Vagina (tissue), 2 donors: ENCODE results near the gene GGT7.

ENCODE experiments used
- CTCF ChIP-seq, 3 experiments: fragments of 450-650 bp in 2 of 3; fragments of 200-600 bp in 1 of 3; sonication (generic) in 1 of 3; IDR thresholded peaks; one replicate each; pipeline ENCODE4 v1.5.1; 2017 to 2019; ENCODE audit warnings: antibody characterized with exemption in 3 of 3, mild to moderate bottlenecking in 2 of 3, moderate library complexity in 2 of 3
- POLR2A ChIP-seq, 2 donors: fragments of 450-650 bp; IDR thresholded peaks; one replicate each; pipeline ENCODE4 v1.6.1; 2017; ENCODE audit warnings: antibody characterized with exemption in 2 of 2, mild to moderate bottlenecking in 2 of 2, moderate library complexity in 2 of 2

- no peak for TF ChIP-seq CTCF (IDR thresholded peaks at IDR 0.05)
- no peak for TF ChIP-seq POLR2A (IDR thresholded peaks at IDR 0.05)
Measured at GRCh38 chr20:34891166-34892062, 18.8 kb upstream of the GGT7 start.
